GDM1 (cell line): Measurements from ENCODE around the gene NEXN.
"Not testable (repeated sequence)": the region's sequence is repeated elsewhere in the genome, so short reads cannot be mapped to it uniquely, and the experiment has no call there.

ENCODE experiments used
- DNase-seq: peaks from one replicate; lab custom pipeline; 2025; lab: John Stamatoyannopoulos, UW

The NEXN gene

DNA sequence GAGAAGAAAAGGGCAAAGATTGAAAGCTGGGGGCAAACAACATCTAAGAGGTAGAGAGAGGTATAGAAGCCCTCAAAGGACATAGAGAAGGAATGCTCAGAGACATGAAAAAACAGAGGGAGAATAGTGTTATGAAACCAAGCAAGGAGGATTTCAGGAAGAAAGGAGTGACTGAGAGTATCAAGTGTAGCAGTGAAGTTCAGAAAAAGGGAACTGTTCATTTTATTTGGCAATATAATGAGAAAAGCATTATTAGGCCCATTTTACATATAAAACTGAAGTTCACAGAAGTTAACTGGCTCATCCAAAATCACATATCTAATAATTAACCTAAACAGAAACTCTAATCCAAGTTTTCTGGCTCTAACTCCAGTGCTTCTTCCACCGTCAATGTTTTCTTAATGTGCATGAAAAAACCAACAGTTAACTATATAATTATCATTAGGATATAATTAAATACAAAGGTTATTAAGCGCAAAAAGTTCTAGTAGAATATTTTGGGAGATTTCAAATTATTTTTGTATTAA, 17.7 kb downstream of the NEXN start:
- no peak for DNase-seq

DNA sequence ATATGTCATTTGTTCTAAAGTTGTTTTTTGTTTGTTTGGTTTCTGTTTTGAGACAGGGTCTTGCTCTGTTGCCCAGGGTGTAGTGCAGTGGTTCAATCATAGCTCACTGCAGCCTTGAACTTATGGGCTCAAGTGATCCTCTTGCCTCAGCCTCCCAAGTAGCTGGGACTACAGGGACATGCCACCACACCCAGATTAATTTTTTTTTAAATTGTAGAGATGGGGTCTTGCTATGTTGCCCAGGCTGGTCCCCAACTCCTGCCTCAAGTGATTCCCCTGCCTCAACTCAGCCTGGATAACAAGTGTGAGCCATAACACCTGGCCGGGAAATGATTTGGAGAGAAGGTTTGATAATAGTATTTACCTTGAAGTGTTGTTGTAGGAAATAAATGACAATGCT, 18.2 kb downstream of the NEXN start:
- no peak for DNase-seq

- DNase-seq: no peak
These were observed 21.7 kb downstream of the NEXN start for GRCh38 chr1:77910116-77910515.

GRCh38 chr1:77918918-77919317, 30.5 kb downstream of the NEXN start:
- DNase-seq: not testable (repeated sequence)

GRCh38 chr1:77925518-77925917, 37.1 kb downstream of the NEXN start:
- no peak for DNase-seq

- DNase-seq: no peak
These were observed 37.5 kb downstream of the NEXN start for GRCh38 chr1:77925956-77926355.

- no peak for DNase-seq
These were observed 38.3 kb downstream of the NEXN start for GRCh38 chr1:77926561-77927357.

- no peak for DNase-seq
These were observed 39.0 kb downstream of the NEXN start for GRCh38 chr1:77927414-77927813.

- no peak for DNase-seq
These were observed 41.4 kb downstream of the NEXN start for GRCh38 chr1:77929806-77930205.

DNA sequence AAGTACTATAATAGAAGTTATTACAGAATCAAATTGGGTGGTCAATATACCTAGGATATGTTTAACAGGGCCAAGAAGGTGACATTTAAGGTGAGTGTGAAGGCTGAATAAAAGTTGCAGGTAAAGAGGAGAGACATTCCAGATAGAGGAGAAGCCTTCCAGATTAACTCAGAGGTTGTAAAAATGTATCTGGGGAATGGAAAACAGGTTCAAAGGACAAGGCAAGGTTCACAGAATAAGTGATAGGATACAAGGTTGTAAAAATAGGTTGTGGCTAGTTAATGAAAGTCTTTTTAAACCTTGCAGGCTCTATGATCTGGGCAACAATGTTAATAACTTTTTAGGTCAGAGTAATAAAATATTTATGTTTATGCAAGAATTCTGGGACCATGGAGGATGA, 50.2 kb downstream of the NEXN start:
- DNase-seq: no peak

DNA sequence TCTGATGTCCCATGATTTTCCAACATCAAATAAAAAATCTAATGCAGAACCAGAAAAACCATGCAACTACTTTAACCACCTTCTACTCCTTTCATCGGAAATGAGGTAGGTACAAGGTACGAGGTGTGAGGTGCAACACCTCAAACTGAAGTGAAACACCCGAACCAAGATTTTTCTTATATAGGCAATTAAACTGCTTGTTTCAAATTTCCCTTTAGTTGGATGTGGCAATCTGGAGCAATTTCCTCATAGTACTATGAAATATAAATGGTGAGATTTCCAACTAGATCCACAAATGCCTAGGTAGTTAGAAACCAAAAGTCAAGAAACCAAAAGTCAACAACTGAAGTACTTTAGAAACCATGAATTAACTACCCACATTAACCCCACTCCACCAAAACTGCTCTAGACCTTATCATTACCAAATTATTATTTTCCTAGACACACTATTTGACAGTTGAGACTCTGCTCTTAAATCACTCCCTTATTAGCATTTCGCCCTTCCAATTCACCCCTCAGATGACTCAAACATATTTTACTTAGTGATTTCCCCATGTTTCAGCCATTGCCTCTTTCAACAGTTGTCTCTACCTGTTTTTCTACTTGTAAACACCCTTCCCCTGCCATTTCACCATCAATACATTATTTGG, 52.6 kb downstream of the NEXN start:
- DNase-seq: no peak

- no peak for DNase-seq
These were observed 54.1 kb downstream of the NEXN start for GRCh38 chr1:77942400-77943140.

DNA sequence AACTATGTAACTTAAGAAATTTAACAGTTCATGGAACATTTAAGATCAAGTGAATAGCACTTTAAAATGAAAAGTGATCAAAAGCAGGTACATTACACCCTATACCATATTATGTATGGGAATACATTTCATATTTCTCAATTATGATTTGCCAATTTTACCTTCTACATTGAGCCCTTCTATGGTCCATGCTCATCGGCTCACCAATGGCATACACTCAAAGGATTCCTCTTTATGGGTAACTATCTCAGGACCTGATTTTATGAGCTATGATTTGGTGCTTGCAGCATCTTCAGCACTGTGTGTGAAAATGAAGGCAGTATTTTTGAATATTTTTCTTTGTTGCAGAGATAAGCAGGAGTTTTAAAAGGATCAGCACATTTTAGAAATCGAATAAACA, 56.9 kb downstream of the NEXN start:
- DNase-seq: no peak

DNA sequence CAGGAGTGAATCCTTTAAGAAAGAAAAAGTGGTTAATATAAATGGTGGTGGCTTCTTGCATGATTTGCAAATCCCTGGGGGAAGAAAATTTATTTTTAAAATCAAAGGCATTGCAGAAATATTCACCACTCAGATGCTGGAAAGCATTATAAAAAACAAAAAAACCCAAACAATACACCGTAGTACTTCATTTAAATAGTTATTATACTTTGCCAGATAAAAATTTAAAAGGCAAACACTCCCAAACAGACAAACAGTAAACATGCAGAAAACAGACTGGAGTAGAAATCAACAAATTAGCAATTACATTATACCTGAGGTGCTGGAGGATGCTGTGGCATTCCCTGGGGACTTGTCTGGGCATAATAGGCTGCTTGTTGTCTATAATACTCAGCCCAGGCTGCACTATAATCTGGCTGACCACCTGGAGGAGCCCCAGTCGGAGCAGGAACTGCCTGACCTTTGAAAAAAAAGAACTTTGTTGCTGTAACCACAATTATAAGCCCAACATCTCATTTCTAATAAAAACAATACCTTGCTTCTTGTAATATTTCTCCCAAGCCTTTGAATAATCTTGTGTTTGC, 60.5 kb downstream of the NEXN start:
- no peak for DNase-seq

DNA sequence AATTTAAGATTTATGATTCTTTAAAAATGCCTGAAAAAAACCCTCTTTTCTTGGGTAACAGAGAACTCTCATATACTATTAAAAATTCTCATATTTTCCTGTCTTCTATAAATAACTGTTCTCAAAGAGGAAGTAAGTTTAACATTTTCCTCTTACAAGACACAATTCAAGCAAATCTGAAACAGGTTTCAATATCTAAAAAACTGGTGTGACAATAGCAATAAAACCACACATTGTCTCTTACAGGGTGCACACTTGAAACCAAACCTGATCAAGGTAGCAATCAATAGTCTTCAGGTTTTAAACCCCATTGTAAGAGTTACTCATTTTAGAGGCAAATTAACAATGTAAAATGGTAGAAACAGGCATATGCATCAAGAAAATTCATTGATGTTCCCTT, 62.4 kb downstream of the NEXN start:
- no peak for DNase-seq

DNA sequence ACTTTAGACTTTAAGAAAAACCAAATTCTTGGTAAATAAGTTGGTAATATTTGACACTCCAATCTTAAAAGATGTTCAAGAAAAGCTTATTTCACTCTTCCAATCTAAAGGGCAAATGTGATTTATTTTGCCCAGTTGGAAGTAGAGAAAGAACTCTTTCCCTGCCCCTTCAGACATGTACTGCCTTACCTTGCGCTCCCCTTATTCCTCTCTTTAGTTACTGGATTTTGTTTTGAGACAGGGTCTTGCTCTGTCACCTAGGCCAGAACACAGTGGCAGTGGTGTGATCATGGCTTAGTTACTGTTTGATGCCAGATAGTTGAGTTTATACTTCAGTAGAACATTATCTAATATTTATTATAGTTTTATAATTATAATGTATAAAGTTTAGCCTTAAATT, 62.9 kb downstream of the NEXN start:
- no peak for DNase-seq

GRCh38 chr1:77953907-77954306, 65.5 kb downstream of the NEXN start:
- DNase-seq: no peak

DNA sequence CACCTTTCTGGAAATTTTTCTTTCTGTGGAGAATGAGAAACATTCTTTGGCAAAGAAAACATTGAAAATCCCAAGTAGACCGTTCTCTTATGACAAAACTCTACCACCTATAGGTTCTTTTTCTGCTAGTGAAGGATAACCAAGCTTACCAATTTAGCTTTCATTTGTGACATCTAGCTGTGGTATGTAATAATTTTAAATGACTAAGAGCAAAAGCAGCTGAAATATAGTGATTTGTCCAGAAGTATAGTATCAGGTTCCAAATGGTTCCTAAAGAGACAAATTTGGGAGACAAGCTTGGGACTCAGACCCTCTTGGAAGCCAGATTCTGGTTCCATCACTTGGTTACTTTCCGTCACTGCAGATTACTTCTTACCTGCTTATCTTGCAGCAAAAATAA, 66.1 kb downstream of the NEXN start:
- DNase-seq: no peak

DNA sequence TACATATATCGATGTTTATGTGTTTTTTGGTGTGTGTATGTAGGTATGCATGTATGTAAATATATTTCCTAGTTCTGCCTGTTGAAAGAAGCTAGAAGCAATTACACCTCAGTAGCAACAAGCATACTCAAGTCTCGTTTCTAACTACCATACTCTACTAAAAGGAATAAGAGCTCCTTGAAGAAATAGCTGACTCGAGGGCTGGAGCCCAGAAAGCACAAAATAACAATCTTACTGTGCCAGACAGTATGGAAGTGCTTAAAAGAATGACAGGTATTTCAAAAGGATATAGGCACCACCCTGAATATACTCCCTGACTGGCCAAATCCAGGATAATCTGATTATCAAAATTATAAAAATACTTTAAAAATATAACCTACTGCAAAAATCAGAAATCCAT, 67.3 kb downstream of the NEXN start:
- DNase-seq: no peak

DNA sequence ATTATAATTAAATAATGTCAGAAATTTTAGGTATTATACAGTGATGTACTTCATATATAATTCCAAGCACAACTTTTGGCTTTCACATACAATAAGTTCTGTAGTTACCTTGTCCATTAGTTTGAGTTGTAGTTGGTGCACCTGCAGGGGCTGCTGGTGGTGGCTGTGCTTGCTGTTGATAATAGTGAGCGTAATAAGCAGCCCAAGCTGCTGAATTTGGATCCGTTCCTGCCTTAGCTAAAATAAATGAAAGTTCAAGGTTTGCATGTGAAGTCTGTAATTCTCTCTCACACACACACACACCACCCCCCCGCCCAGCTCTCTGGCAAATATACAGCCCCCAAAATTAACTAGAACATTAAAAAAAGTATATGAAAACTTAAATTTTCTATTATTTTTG, 68.0 kb downstream of the NEXN start:
- no peak for DNase-seq

DNA sequence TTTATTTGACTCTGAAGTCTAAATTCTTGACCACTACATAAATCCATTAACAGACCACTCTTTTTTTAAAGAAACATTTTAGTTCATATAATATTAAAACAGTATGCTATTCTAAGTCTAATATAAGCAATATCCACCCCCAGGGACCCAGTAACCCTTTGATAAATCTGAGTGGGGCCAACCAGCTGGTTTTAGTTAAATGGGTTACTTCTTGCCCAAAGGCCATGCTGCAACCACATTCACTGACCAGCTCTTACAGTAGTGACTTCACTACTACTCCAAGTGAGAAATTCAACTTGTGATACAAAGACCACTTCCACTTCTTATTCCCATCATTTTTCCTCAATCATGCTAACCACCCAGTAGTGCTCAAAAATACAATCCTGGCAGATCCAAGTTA, 70.0 kb downstream of the NEXN start:
- no peak for DNase-seq

GRCh38 chr1:77958850-77959249, 70.4 kb downstream of the NEXN start:
- no peak for DNase-seq

DNA sequence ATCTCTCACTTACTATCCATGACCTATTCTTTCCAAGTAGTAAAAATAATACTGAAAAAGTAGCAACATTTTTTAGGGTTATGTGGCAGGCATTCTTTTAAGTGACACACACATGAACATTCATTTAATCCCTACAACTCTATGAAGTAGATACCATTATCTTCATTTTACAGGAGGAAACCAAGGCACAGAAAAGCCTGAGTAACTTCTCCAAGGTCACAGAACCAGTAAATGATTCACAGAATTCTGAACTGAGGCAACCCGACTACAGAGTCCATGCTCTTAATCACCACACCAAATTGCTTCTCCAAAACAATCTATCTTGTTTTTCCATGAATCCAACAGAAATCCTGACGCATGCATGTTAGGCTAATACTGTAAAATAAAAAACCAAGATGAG, 73.0 kb downstream of the NEXN start:
- DNase-seq: no peak
